Measurements from ENCODE around the gene GPRC5D.

GPRC5D gene

GRCh38 chr12:12929696-12930095, 22.3 kb downstream of the GPRC5D start:
- ATAC-seq = no peak
- Mint-ChIP-seq H3K36me3 (no peaks in the 10 kb centered on the region), H3K4me1 (no peaks in the 10 kb centered on the region), H3K27ac (no peak overlapping the region), H3K4me3 (no peak overlapping the region), H3K9me3 (no peaks in the 10 kb centered on the region)
- DNase-seq (ENCODE audit: low spot score in 2 of 2) = no peak

- ATAC-seq (peak; percentile 62), DNase-seq (ENCODE audit: low spot score in 2 of 2) (peak; percentile 22 to 72)
- no peaks in the 10 kb centered on the region for H3K36me3 Mint-ChIP-seq
- no peaks in the 10 kb centered on the region for H3K4me1 Mint-ChIP-seq
- no peaks in the 10 kb centered on the region for H3K9me3 Mint-ChIP-seq
- H3K4me3 Mint-ChIP-seq = peak overlapping the region; percentile 44
- H3K27ac Mint-ChIP-seq = no peak overlapping the region
These were observed 24.5 kb downstream of the GPRC5D start for GRCh38 chr12:12927211-12928079.

GRCh38 chr12:12926571-12927071, 25.3 kb downstream of the GPRC5D start:
- H3K27ac Mint-ChIP-seq = no peak overlapping the region
- DNase-seq (ENCODE audit: low spot score in 2 of 2) = no peak
- no peaks in the 10 kb centered on the region for H3K4me1 Mint-ChIP-seq
- no peaks in the 10 kb centered on the region for H3K36me3 Mint-ChIP-seq
- no peaks in the 10 kb centered on the region for H3K9me3 Mint-ChIP-seq
- no peak for ATAC-seq
- H3K4me3 Mint-ChIP-seq = no peak overlapping the region

- no peak overlapping the region for H3K27ac Mint-ChIP-seq
- H3K4me1 Mint-ChIP-seq = no peaks in the 10 kb centered on the region
- no peak for DNase-seq (ENCODE audit: low spot score in 2 of 2)
- H3K36me3 Mint-ChIP-seq = no peaks in the 10 kb centered on the region
- ATAC-seq = no peak
- H3K9me3 Mint-ChIP-seq = no peaks in the 10 kb centered on the region
- no peak overlapping the region for H3K4me3 Mint-ChIP-seq
These were observed 26.6 kb downstream of the GPRC5D start for GRCh38 chr12:12925388-12925787.

GRCh38 chr12:12924169-12924568, 27.8 kb downstream of the GPRC5D start:
- no peak overlapping the region for H3K27ac Mint-ChIP-seq
- no peak for ATAC-seq
- H3K36me3 Mint-ChIP-seq = no peaks in the 10 kb centered on the region
- no peak for DNase-seq (ENCODE audit: low spot score in 2 of 2)
- no peak overlapping the region for H3K4me3 Mint-ChIP-seq
- H3K4me1 Mint-ChIP-seq = no peaks in the 10 kb centered on the region
- no peaks in the 10 kb centered on the region for H3K9me3 Mint-ChIP-seq

- ATAC-seq = no peak
- H3K4me3 Mint-ChIP-seq = no peak overlapping the region
These were observed 29.0 kb downstream of the GPRC5D start for GRCh38 chr12:12922978-12923377.

GRCh38 chr12:12922191-12922616, 29.8 kb downstream of the GPRC5D start:
- no peak for DNase-seq (ENCODE audit: low spot score in 2 of 2)
- ATAC-seq = no peak
- Mint-ChIP-seq H3K4me1 (no peaks in the 10 kb centered on the region), H3K36me3 (no peaks in the 10 kb centered on the region), H3K9me3 (no peaks in the 10 kb centered on the region), H3K27ac (no peak overlapping the region), H3K4me3 (no peak overlapping the region)

More at GRCh38 chr12:12922978-12923377, 29.0 kb downstream of the GPRC5D start:
- DNase-seq (ENCODE audit: low spot score in 2 of 2) = no peak
- Mint-ChIP-seq H3K36me3 (no peaks in the 10 kb centered on the region), H3K4me1 (no peaks in the 10 kb centered on the region), H3K9me3 (no peaks in the 10 kb centered on the region), H3K27ac (no peak overlapping the region)

GRCh38 chr12:12919666-12920435, 32.1 kb downstream of the GPRC5D start:
- Mint-ChIP-seq H3K36me3 (no peaks in the 10 kb centered on the region), H3K9me3 (no peaks in the 10 kb centered on the region), H3K4me1 (peaks cover 11% of the 10 kb centered on the region), H3K27ac (no peak overlapping the region), H3K4me3 (no peak overlapping the region)
- DNase-seq (ENCODE audit: low spot score in 2 of 2) = no peak
- ATAC-seq = no peak

GRCh38 chr12:12918781-12919389, 33.1 kb downstream of the GPRC5D start:
- no peak for ATAC-seq
- DNase-seq (ENCODE audit: low spot score in 2 of 2) = no peak
- peaks cover 11% of the 10 kb centered on the region for H3K4me1 Mint-ChIP-seq
- H3K27ac Mint-ChIP-seq = no peak overlapping the region
- no peaks in the 10 kb centered on the region for H3K36me3 Mint-ChIP-seq
- no peaks in the 10 kb centered on the region for H3K9me3 Mint-ChIP-seq
- no peak overlapping the region for H3K4me3 Mint-ChIP-seq

GRCh38 chr12:12917517-12917916, 34.5 kb downstream of the GPRC5D start:
- Mint-ChIP-seq H3K4me1 (peaks cover 11% of the 10 kb centered on the region), H3K9me3 (no peaks in the 10 kb centered on the region), H3K27ac (no peak overlapping the region), H3K4me3 (no peak overlapping the region), H3K36me3 (no peaks in the 10 kb centered on the region)
- no peak for DNase-seq (ENCODE audit: low spot score in 2 of 2)
- ATAC-seq = no peak

GRCh38 chr12:12916135-12916944, 35.6 kb downstream of the GPRC5D start:
- Mint-ChIP-seq H3K27ac (no peak overlapping the region), H3K36me3 (no peaks in the 10 kb centered on the region), H3K9me3 (no peaks in the 10 kb centered on the region), H3K4me1 (peaks cover 11% of the 10 kb centered on the region), H3K4me3 (no peak overlapping the region)
- peak; percentile 96 for ATAC-seq
- peak; percentile 84 to 92 for DNase-seq (ENCODE audit: low spot score in 2 of 2)

GRCh38 chr12:12915656-12916055, 36.3 kb downstream of the GPRC5D start:
- ATAC-seq (no peak), DNase-seq (ENCODE audit: low spot score in 2 of 2) (no peak)
- peaks cover 12% of the 10 kb centered on the region for H3K4me1 Mint-ChIP-seq
- no peaks in the 10 kb centered on the region for H3K36me3 Mint-ChIP-seq
- H3K4me3 Mint-ChIP-seq = no peak overlapping the region
- H3K9me3 Mint-ChIP-seq = no peaks in the 10 kb centered on the region
- no peak overlapping the region for H3K27ac Mint-ChIP-seq

- Mint-ChIP-seq H3K9me3 (no peaks in the 10 kb centered on the region), H3K4me3 (no peak overlapping the region), H3K27ac (no peak overlapping the region), H3K36me3 (no peaks in the 10 kb centered on the region), H3K4me1 (peaks cover 31% of the 10 kb centered on the region)
- ATAC-seq (no peak), DNase-seq (ENCODE audit: low spot score in 2 of 2) (no peak)
These were observed 39.3 kb downstream of the GPRC5D start for GRCh38 chr12:12912711-12913110.

GRCh38 chr12:12909995-12910420, 42.0 kb downstream of the GPRC5D start:
- Mint-ChIP-seq H3K36me3 (no peaks in the 10 kb centered on the region), H3K4me1 (peaks cover 20% of the 10 kb centered on the region), H3K27ac (peak overlapping the region; percentile 9), H3K9me3 (no peaks in the 10 kb centered on the region), H3K4me3 (no peak overlapping the region)
- no peak for ATAC-seq
- DNase-seq (ENCODE audit: low spot score in 2 of 2) = no peak
